ENCODE data around the gene NR4A1. TPM values are rescaled to one million over a fixed set of nuclear protein-coding genes. Genes with fewer than 3 reads are reported as not detected.

The NR4A1 gene
- total RNA-seq, 2 experiments from 2014 or later, result 25.3 to 29.0 TPM

- intact Hi-C loops (cut with micrococcal nuclease; ENCODE audit: unreplicated experiment), result loop anchor here (1.0 kb wide), 2 partner anchors 16 to 27 kb away; no protein-coding TSS in a partner anchor
- H3K4me1 ChIP-seq (ENCODE audit: insufficient read depth, low read length, poor library complexity, severe bottlenecking), result peaks cover 45% of the 10 kb centered on the region
- H3K4me2 ChIP-seq (ENCODE audit: low read length), result peak overlapping the region; percentile 45; the same call in 1 of the 2 replicates
- no peaks in the 10 kb centered on the region for H3K36me3 ChIP-seq (ENCODE audit: insufficient read depth, low read length)
- no peaks in the 10 kb centered on the region for H3K9me3 ChIP-seq (ENCODE audit: low read length)
- H3K9me2 ChIP-seq (ENCODE audit: insufficient read depth, low read length), result no peaks in the 10 kb centered on the region
- no peaks in the 10 kb centered on the region for H3K79me2 ChIP-seq (ENCODE audit: insufficient read depth, low read depth, low read length)
- DNase-seq (ENCODE audit: low spot score), result peak; percentile 79
- TF ChIP-seq EZH2phosphoT487 (IDR thresholded peaks at IDR 0.05; ENCODE audit: borderline replicate concordance, low read depth, low read length), result no peak
- peak; percentile 87 for TF ChIP-seq CTCF (conservative IDR thresholded peaks at IDR 0.05; ENCODE audit: low read length)
- no TSS peak for BruUV-seq (replicated peaks)
- H4K20me1 ChIP-seq (ENCODE audit: insufficient read depth, low read length), result no peaks in the 10 kb centered on the region
- H3K4me3 ChIP-seq (ENCODE audit: low read depth, low read length, poor library complexity, severe bottlenecking), result no peak overlapping the region
- ChIA-PET POLR2A (interaction anchor here (0.6 to 1.5 kb wide), 3 partner anchors 9 to 703 kb away, joined by 3 read pairs; no protein-coding TSS in a partner anchor), CTCF (ENCODE audit: unreplicated experiment) (interaction anchor here (0.6 to 1.8 kb wide), 4 partner anchors 11 to 103 kb away, joined by 4 to 10 read pairs (median 6); no protein-coding TSS in a partner anchor)
- H2AFZ ChIP-seq (ENCODE audit: low read length), result no peak overlapping the region
- H3K27ac ChIP-seq (ENCODE audit: low read depth, low read length, poor library complexity, severe bottlenecking), result no peak overlapping the region
These were observed 30.5 kb upstream of the NR4A1 start for GRCh38 chr12:52020539-52021336.

GRCh38 chr12:52022841-52023181 lies 28.4 kb upstream of the NR4A1 start:
- intact Hi-C loops (cut with micrococcal nuclease; ENCODE audit: unreplicated experiment), result no loop called here
- Histone ChIP-seq H4K20me1 (ENCODE audit: insufficient read depth, low read length) (no peaks in the 10 kb centered on the region), H3K4me1 (ENCODE audit: insufficient read depth, low read length, poor library complexity, severe bottlenecking) (peaks cover 65% of the 10 kb centered on the region), H3K9me2 (ENCODE audit: insufficient read depth, low read length) (no peaks in the 10 kb centered on the region), H3K4me2 (ENCODE audit: low read length) (peak overlapping the region; percentile 71), H2AFZ (ENCODE audit: low read length) (peak overlapping the region; percentile 53; the same call in 1 of the 2 replicates), H3K79me2 (ENCODE audit: insufficient read depth, low read depth, low read length) (no peaks in the 10 kb centered on the region), H3K9me3 (ENCODE audit: low read length) (no peaks in the 10 kb centered on the region), H3K4me3 (ENCODE audit: low read depth, low read length, poor library complexity, severe bottlenecking) (peak overlapping the region; percentile 70), H3K27ac (ENCODE audit: low read depth, low read length, poor library complexity, severe bottlenecking) (no peak overlapping the region), H3K36me3 (ENCODE audit: insufficient read depth, low read length) (no peaks in the 10 kb centered on the region)
- TF ChIP-seq CTCF (conservative IDR thresholded peaks at IDR 0.05; ENCODE audit: low read length), result no peak
- no peak for TF ChIP-seq EZH2phosphoT487 (IDR thresholded peaks at IDR 0.05; ENCODE audit: borderline replicate concordance, low read depth, low read length)
- ChIA-PET CTCF (ENCODE audit: unreplicated experiment) (interaction anchor here (0.6 to 1.9 kb wide), 8 partner anchors 10 to 118 kb away, joined by 3 to 11 read pairs (median 3); no protein-coding TSS in a partner anchor), POLR2A (interaction anchor here (0.8 to 1.9 kb wide), 6 partner anchors 9 to 101 kb away, joined by 3 to 17 read pairs (median 4); partner anchors contain the start of gene ATG101)
- BruUV-seq (replicated peaks), result no TSS peak
- no peak for DNase-seq (ENCODE audit: low spot score)

Measured in OCI-LY7 (cell line).